ENCODE data around the gene GTPBP4. TPM values are rescaled to one million over a fixed set of nuclear protein-coding genes. Genes with fewer than 3 reads are reported as not detected.

The GTPBP4 gene
- total and polyA plus RNA-seq, 4 donors = 9.8 to 15.1 (median 12.1) TPM

- H3K27ac ChIP-seq (ENCODE audit: low read depth in 1 of 2, low read length in 2 of 2) = no peak overlapping the region
- TF ChIP-seq, protein P1, sequence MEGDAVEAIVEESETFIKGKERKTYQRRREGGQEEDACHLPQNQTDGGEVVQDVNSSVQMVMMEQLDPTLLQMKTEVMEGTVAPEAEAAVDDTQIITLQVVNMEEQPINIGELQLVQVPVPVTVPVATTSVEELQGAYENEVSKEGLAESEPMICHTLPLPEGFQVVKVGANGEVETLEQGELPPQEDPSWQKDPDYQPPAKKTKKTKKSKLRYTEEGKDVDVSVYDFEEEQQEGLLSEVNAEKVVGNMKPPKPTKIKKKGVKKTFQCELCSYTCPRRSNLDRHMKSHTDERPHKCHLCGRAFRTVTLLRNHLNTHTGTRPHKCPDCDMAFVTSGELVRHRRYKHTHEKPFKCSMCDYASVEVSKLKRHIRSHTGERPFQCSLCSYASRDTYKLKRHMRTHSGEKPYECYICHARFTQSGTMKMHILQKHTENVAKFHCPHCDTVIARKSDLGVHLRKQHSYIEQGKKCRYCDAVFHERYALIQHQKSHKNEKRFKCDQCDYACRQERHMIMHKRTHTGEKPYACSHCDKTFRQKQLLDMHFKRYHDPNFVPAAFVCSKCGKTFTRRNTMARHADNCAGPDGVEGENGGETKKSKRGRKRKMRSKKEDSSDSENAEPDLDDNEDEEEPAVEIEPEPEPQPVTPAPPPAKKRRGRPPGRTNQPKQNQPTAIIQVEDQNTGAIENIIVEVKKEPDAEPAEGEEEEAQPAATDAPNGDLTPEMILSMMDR (IDR thresholded peaks at IDR 0.05; ENCODE audit: low read depth, low read length, missing input control) = no peak
- TF ChIP-seq REST (IDR thresholded peaks at IDR 0.05) = no peak
- TF ChIP-seq EGR1 (IDR thresholded peaks at IDR 0.05; ENCODE audit: low read depth in 2 of 2) = no peak
- no peak for TF ChIP-seq YY1 (IDR thresholded peaks at IDR 0.05)
- no peak for TF ChIP-seq SP1 (IDR thresholded peaks at IDR 0.05)
- TF ChIP-seq FOXA2 (IDR thresholded peaks at IDR 0.05) = no peak
- no peak for DNase-seq (ENCODE audit: low spot score)
- H3K36me3 ChIP-seq (ENCODE audit: control insufficient read depth in 4 of 4, insufficient read depth in 3 of 4, low read depth in 1 of 4, low read length in 3 of 4) = peaks cover 11 to 46% (median 24%) of the 10 kb centered on the region in 4 donors
- H3K9me3 ChIP-seq (ENCODE audit: control insufficient read depth in 4 of 4, low read length in 3 of 4) = no peaks in the 10 kb centered on the region
- peaks cover 4 to 16% (median 8%) of the 10 kb centered on the region in 4 donors for H3K4me1 ChIP-seq (ENCODE audit: control insufficient read depth in 4 of 4, insufficient read depth in 4 of 4, low read length in 3 of 4)
- no peak overlapping the region for H3K4me3 ChIP-seq (ENCODE audit: low read depth in 1 of 3, low read length in 3 of 3)
- no peaks in the 10 kb centered on the region for H3K27me3 ChIP-seq (ENCODE audit: control insufficient read depth in 4 of 4, insufficient read depth in 4 of 4, low read length in 3 of 4)
- H3K9ac ChIP-seq (ENCODE audit: low read depth in 1 of 2, low read length in 2 of 2) = no peak overlapping the region
These were observed 4.6 kb downstream of the GTPBP4 start for GRCh38 chr10:992871-993270.

- WGBS = 98% methylated on average over 6 of the region's 6 CpGs
- Histone ChIP-seq H3K27me3 (ENCODE audit: control insufficient read depth in 4 of 4, insufficient read depth in 4 of 4, low read length in 3 of 4) (no peaks in the 10 kb centered on the region), H3K27ac (ENCODE audit: low read depth in 1 of 2, low read length in 2 of 2) (no peak overlapping the region), H3K9ac (ENCODE audit: low read depth in 1 of 2, low read length in 2 of 2) (no peak overlapping the region), H3K4me1 (ENCODE audit: control insufficient read depth in 4 of 4, insufficient read depth in 4 of 4, low read length in 3 of 4) (peaks cover 0 to 3% (median 1%) of the 10 kb centered on the region in 4 donors), H3K9me3 (ENCODE audit: control insufficient read depth in 4 of 4, low read length in 3 of 4) (no peaks in the 10 kb centered on the region), H3K4me3 (ENCODE audit: low read depth in 1 of 3, low read length in 3 of 3) (no peak overlapping the region), H3K36me3 (ENCODE audit: control insufficient read depth in 4 of 4, insufficient read depth in 3 of 4, low read depth in 1 of 4, low read length in 3 of 4) (peaks cover 12 to 66% (median 38%) of the 10 kb centered on the region in 4 donors)
- DNase-seq (ENCODE audit: low spot score) = no peak
- TF ChIP-seq MAX (IDR thresholded peaks at IDR 0.05) (no peak), FOXA1 (IDR thresholded peaks at IDR 0.05) (no peak), HNF4G (IDR thresholded peaks at IDR 0.05) (no peak)
- TF ChIP-seq, protein P2, sequence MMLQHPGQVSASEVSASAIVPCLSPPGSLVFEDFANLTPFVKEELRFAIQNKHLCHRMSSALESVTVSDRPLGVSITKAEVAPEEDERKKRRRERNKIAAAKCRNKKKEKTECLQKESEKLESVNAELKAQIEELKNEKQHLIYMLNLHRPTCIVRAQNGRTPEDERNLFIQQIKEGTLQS (IDR thresholded peaks at IDR 0.05) = no peak
These were observed 6.8 kb downstream of the GTPBP4 start for GRCh38 chr10:994836-995558.

DNA sequence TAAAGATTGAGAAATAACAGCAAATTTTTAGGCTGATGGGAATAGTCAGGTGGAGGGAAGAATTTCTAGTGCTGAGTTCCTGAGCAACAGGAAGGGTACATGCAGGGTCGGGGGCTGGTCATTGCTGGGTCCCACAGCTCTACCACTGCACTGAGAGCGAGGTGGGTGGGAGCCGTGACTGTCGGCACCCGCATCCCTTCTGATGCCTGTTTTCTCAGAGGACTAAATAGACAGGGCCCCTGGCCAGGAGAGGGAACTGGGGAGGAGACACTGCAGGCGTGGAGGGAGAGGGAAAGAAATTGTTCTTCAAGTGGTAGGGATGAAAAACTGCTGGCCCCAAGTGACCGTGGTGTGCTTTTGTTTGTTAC, 7.3 kb downstream of the GTPBP4 start:
- Histone ChIP-seq H3K27me3 (ENCODE audit: control insufficient read depth in 4 of 4, insufficient read depth in 4 of 4, low read length in 3 of 4) (no peaks in the 10 kb centered on the region), H3K9ac (ENCODE audit: low read depth in 1 of 2, low read length in 2 of 2) (no peak overlapping the region), H3K9me3 (ENCODE audit: control insufficient read depth in 4 of 4, low read length in 3 of 4) (no peaks in the 10 kb centered on the region), H3K4me3 (ENCODE audit: low read depth in 1 of 3, low read length in 3 of 3) (no peak overlapping the region), H3K36me3 (ENCODE audit: control insufficient read depth in 4 of 4, insufficient read depth in 3 of 4, low read depth in 1 of 4, low read length in 3 of 4) (peaks cover 13 to 69% (median 40%) of the 10 kb centered on the region in 4 donors), H3K4me1 (ENCODE audit: control insufficient read depth in 4 of 4, insufficient read depth in 4 of 4, low read length in 3 of 4) (no peaks in the 10 kb centered on the region), H3K27ac (ENCODE audit: low read depth in 1 of 2, low read length in 2 of 2) (no peak overlapping the region)
- WGBS = 95% methylated on average over 7 of the region's 7 CpGs
- DNase-seq (ENCODE audit: low spot score) = no peak
- TF ChIP-seq MAX (IDR thresholded peaks at IDR 0.05) = no peak
- TF ChIP-seq HNF4G (IDR thresholded peaks at IDR 0.05) = no peak
- no peak for TF ChIP-seq YY1 (IDR thresholded peaks at IDR 0.05)
- TF ChIP-seq HNF4A (conservative IDR thresholded peaks at IDR 0.05) = no peak
- TF ChIP-seq TAF1 (conservative IDR thresholded peaks at IDR 0.05) = no peak
- no peak for TF ChIP-seq FOXA1 (IDR thresholded peaks at IDR 0.05)
- no peak for TF ChIP-seq ZBTB33 (IDR thresholded peaks at IDR 0.05)
- no peak for TF ChIP-seq NR2F2 (IDR thresholded peaks at IDR 0.05)
- TF ChIP-seq, protein P2 (IDR thresholded peaks at IDR 0.05) = no peak
- no peak for TF ChIP-seq GABPA (IDR thresholded peaks at IDR 0.05 in 1 of 2, conservative IDR thresholded peaks at IDR 0.05 in 1 of 2)
- TF ChIP-seq SP1 (IDR thresholded peaks at IDR 0.05) = no peak
